Measurements from ENCODE around the gene RGL3. TPM values are rescaled to one million over a fixed set of nuclear protein-coding genes. Genes with fewer than 3 reads are reported as not detected.
"Not testable (repeated sequence)": the region's sequence is repeated elsewhere in the genome, so short reads cannot be mapped to it uniquely, and the experiment has no call there.

The RGL3 gene
- total RNA-seq = 33.4 TPM

DNA sequence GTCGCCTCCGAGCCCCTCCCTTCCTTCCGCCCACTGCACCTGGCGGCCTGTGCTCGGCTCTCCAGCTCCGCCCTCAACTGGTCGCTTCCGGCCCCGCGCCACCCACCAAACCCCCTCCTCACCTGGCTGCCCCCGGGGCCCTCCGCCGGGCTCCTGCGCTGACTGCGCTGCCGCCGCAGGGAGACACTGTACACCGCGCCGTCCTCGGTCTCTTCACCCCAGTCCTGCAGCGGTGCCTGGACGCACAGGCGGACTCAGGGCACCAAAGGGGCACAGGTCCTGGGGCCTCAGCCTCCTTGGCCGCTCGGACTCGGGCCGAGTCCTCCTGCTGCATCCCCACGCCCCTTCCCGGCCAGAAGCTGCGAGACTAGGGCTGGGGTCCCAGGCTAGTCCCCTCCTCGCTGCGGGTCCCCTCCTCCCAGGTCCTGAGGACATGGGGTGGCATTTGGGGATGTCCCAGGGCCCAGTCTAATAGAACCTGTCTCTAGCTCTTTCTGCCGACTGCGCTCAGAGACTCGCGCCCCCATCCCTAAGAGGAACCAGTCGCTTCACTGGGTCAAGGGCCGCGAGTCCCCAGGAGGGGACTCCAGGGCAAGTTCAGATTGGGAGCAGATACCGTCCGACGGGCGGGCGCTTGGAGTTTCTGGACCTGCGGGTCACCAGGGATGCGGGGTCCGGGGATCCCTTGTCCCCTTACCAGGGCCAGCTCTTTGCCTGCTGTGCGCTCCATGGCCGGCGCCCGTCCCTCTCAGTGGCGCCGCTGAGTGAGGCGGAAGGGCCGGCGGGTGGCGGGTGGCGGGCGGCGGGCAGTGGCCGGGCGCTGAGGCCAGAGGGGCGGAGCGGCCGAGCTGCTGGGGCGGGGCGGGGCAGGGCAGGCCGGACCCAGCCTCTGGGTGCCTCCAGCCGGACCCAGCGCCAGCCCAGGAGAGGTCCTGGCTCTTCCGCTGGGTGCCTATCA, at the start of gene RGL3:
Gene RGL3 (minus strand): TSS at position 766 of the 958 bp plus-strand sequence. CDS start 36 bp downstream, at position 730.
- ATAC-seq (peak; percentile 86), DNase-seq (ENCODE audit: low spot score) (peak; percentile 74)

GRCh38 chr19:11468266-11468845, 49.2 kb upstream of the RGL3 start:
- ATAC-seq; DNase-seq (ENCODE audit: low spot score): not testable (repeated sequence)

- ATAC-seq (no peak), DNase-seq (ENCODE audit: low spot score) (no peak)
These were observed 46.5 kb upstream of the RGL3 start for GRCh38 chr19:11465600-11465999.

GRCh38 chr19:11464333-11465265, 45.5 kb upstream of the RGL3 start:
- no peak for DNase-seq (ENCODE audit: low spot score)
- no peak for ATAC-seq

- ATAC-seq (no peak), DNase-seq (ENCODE audit: low spot score) (no peak)
These were observed 44.3 kb upstream of the RGL3 start for GRCh38 chr19:11463391-11463790.

DNA sequence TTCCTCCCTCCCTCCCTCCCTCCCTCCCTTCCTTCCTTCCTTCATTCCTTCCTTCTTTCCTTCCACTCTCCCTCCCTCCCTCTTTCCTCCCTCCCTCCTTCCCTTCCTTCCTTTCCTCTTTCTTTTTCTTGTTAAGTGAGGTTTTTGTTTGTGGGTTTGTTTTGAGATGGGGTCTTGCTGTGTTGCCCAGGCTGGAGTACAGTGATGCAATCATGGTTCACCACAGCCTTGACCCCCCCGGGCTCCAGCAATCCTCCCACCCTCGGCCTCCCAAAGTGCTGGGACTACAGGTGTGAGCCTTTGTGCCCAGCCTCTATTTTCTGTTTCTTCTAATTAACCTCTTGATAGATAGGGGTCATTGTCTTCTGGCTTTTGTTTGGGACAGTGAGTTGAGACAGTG, 42.3 kb upstream of the RGL3 start:
- no peak for ATAC-seq
- DNase-seq (ENCODE audit: low spot score) = no peak

DNA sequence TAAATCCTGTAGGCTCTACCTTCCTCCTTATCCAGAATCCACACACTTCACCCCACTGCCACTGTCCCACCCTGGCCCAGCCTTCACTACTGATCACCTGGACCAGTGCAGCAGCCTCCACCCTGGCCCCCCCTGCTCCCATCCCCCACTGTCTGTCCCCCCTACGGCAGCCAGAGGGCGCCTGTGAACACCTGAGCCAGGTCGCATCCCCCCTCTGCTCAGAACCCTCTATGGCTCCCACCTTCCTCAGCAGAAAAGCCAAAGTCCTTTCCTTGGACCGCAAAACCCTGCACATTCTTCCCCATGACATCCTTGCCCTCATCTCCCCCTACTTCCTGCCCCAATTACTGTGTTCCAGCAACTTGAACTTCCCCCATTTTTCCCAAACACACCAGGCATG, 41.1 kb upstream of the RGL3 start:
- ATAC-seq = no peak
- DNase-seq (ENCODE audit: low spot score) = no peak

- not testable (repeated sequence) for DNase-seq (ENCODE audit: low spot score); ATAC-seq
These were observed 39.8 kb upstream of the RGL3 start for GRCh38 chr19:11458912-11459311.

- no peak for DNase-seq (ENCODE audit: low spot score)
- ATAC-seq = no peak
These were observed 39.3 kb upstream of the RGL3 start for GRCh38 chr19:11458236-11458900.

- DNase-seq (ENCODE audit: low spot score) (no peak), ATAC-seq (no peak)
These were observed 38.7 kb upstream of the RGL3 start for GRCh38 chr19:11457831-11458230.

- ATAC-seq (no peak), DNase-seq (ENCODE audit: low spot score) (no peak)
These were observed 38.0 kb upstream of the RGL3 start for GRCh38 chr19:11457115-11457514.

GRCh38 chr19:11456659-11457058, 37.5 kb upstream of the RGL3 start:
- ATAC-seq (no peak), DNase-seq (ENCODE audit: low spot score) (no peak)

GRCh38 chr19:11455233-11455554, 36.1 kb upstream of the RGL3 start:
- DNase-seq (ENCODE audit: low spot score); ATAC-seq: not testable (repeated sequence)

GRCh38 chr19:11453468-11454341, 34.6 kb upstream of the RGL3 start:
- no peak for ATAC-seq

GRCh38 chr19:11452620-11453310, 33.7 kb upstream of the RGL3 start:
- DNase-seq (ENCODE audit: low spot score) (no peak), ATAC-seq (no peak)

More at GRCh38 chr19:11453468-11454341, 34.6 kb upstream of the RGL3 start:
- DNase-seq (ENCODE audit: low spot score) = no peak

DNA sequence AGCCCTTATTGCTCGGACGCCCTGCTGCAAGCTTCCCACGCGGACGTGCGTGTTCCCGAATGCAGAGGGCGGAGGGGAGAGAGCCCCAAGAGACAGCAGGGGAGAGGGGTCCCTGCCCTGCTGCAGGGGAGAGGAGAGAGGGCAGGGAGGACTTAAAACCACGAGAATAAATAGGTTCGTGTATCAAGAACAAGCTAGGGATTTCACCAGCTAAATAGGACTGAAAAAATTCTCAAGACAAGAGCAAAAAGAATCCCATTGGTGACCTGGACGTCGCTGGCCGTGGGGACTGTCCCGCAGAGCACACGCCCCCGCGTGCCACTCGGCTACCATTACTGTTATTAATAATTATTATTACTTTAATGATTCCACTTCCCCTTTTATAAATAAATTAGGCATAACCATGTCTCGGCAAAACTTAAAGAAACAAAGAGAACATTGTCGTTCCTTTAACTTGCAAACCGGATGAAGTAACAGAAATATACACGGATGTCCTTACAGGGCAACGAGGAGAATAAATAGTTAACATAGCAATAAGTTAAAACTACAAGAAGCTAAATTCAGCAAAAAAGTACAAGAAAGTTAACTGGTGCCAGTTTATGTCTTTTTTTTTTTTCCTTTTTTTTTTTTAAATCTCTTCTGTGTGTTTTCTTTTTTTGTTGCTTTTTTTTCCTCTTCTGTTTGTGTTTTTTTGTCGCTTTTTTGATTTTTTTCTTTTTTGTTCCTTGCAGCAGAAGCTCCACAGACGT, 32.9 kb upstream of the RGL3 start:
- DNase-seq (ENCODE audit: low spot score) = no peak

GRCh38 chr19:11451327-11451870, 32.3 kb upstream of the RGL3 start:
- DNase-seq (ENCODE audit: low spot score) = no peak

More for the DNA sequence above, 32.9 kb upstream of the RGL3 start:
- no peak for ATAC-seq

More at GRCh38 chr19:11451327-11451870, 32.3 kb upstream of the RGL3 start:
- ATAC-seq = no peak

Measured in left lobe of liver (tissue), 2 donors.